OCI-LY1 (cell line): ENCODE results near the gene NFYC.

Experiments used
- H2AFZ ChIP-seq: fragments of 200-600 bp; sonication (generic), shearing (Covaris generic); 2 replicates; pipeline ENCODE4 v1.6.0; 2014; ENCODE audit warnings: antibody characterized with exemption, mild to moderate bottlenecking, low read length
- H3F3A ChIP-seq: fragments of 200-600 bp; sonication (generic), shearing (Covaris generic); 2 replicates; pipeline ENCODE4 v1.6.0; 2014; ENCODE audit warnings: mild to moderate bottlenecking, antibody characterized with exemption, low read length, moderate library complexity; ENCODE audit not compliant: insufficient read depth
- H3K27ac ChIP-seq: fragments of 200-600 bp; sonication (generic); 2 replicates; pipeline ENCODE4 v1.5.1; 2014; ENCODE audit warnings: low read length, mixed run types, mild to moderate bottlenecking, low read depth; ENCODE audit not compliant: poor library complexity, severe bottlenecking
- H3K27me3 ChIP-seq: fragments of 200-600 bp; sonication (generic); 2 replicates; pipeline ENCODE4 v1.6.0; 2014; ENCODE audit warnings: antibody characterized with exemption, mild to moderate bottlenecking, low read length, moderate library complexity; ENCODE audit not compliant: insufficient read depth
- H3K36me3 ChIP-seq: fragments of 200-600 bp; sonication (generic); 2 replicates; pipeline ENCODE4 v1.6.1; 2014; ENCODE audit warnings: mild to moderate bottlenecking, antibody characterized with exemption, low read length, moderate library complexity, mixed read lengths; ENCODE audit not compliant: insufficient read depth
- H3K4me1 ChIP-seq: fragments of 200-600 bp; sonication (generic); 2 replicates; pipeline ENCODE4 v1.5.1; 2014; ENCODE audit warnings: mild to moderate bottlenecking, low read length, moderate library complexity; ENCODE audit not compliant: insufficient read depth, severe bottlenecking
- H3K4me2 ChIP-seq: fragments of 200-600 bp; sonication (generic), shearing (Covaris generic); 2 replicates; pipeline ENCODE4 v1.6.1; 2014; ENCODE audit warnings: low read length
- H3K4me3 ChIP-seq: fragments of 200-600 bp; sonication (generic); 2 replicates; pipeline ENCODE4 v1.5.1; 2014; ENCODE audit warnings: low read length, low read depth, mild to moderate bottlenecking, mixed read lengths; ENCODE audit not compliant: poor library complexity, severe bottlenecking
- H3K79me2 ChIP-seq: fragments of 200-600 bp; shearing (Covaris generic); 2 replicates; pipeline ENCODE4 v1.6.1; 2016; ENCODE audit warnings: mixed run types, low read length, mixed read lengths; ENCODE audit not compliant: insufficient read depth
- H3K9ac ChIP-seq: fragments of 200-600 bp; sonication (generic), shearing (Covaris generic); 2 replicates; pipeline ENCODE4 v1.6.1; 2014; ENCODE audit warnings: mild to moderate bottlenecking, low read length, mixed read lengths
- H3K9me2 ChIP-seq: fragments of 200-600 bp; sonication (generic), shearing (Covaris generic); 2 replicates; pipeline ENCODE4 v1.6.1; 2014; ENCODE audit warnings: low read depth, mild to moderate bottlenecking, low read length, mixed read lengths
- H3K9me3 ChIP-seq: fragments of 200-600 bp; shearing (Covaris generic); 2 replicates; pipeline ENCODE4 v1.6.1; 2014; ENCODE audit warnings: low read length, mixed read lengths
- H4K20me1 ChIP-seq: fragments of 200-600 bp; sonication (generic), shearing (Covaris generic); 2 replicates; pipeline ENCODE4 v1.6.0; 2016; ENCODE audit warnings: mild to moderate bottlenecking, low read length; ENCODE audit not compliant: insufficient read depth
- CTCF ChIP-seq: fragments of 200-600 bp; sonication (generic), shearing (Covaris generic); IDR thresholded peaks from 2 replicates; pipeline ENCODE4 v1.5.1; 2017; ENCODE audit warnings: mild to moderate bottlenecking, antibody characterized with exemption, low read length, moderate library complexity, mixed read lengths
- EZH2 ChIP-seq: fragments of 200-600 bp; sonication (generic), shearing (Covaris generic); IDR thresholded peaks from 2 replicates; pipeline ENCODE4 v1.8.0; 2017; ENCODE audit warnings: borderline replicate concordance, mixed run types, mild to moderate bottlenecking, antibody characterized with exemption, low read length, moderate library complexity, mixed read lengths

The NFYC gene

GRCh38 chr1:40766560-40766959 lies 75.1 kb downstream of the NFYC start:
- Histone ChIP-seq H3K4me1 (no peaks in the 10 kb centered on the region), H3K36me3 (peaks cover 97% of the 10 kb centered on the region), H3F3A (no peaks in the 10 kb centered on the region), H3K9ac (no peak overlapping the region), H4K20me1 (no peaks in the 10 kb centered on the region), H3K9me2 (no peaks in the 10 kb centered on the region), H3K27ac (no peak overlapping the region), H3K27me3 (no peaks in the 10 kb centered on the region), H3K4me2 (no peak overlapping the region), H3K9me3 (no peaks in the 10 kb centered on the region), H2AFZ (no peak overlapping the region), H3K79me2 (no peaks in the 10 kb centered on the region), H3K4me3 (no peak overlapping the region)
- TF ChIP-seq CTCF (no peak), EZH2 (no peak)

- peaks cover 83% of the 10 kb centered on the region for H3K36me3 ChIP-seq
- H4K20me1 ChIP-seq = no peaks in the 10 kb centered on the region
- H3K79me2 ChIP-seq = no peaks in the 10 kb centered on the region
- no peak overlapping the region for H2AFZ ChIP-seq
- no peaks in the 10 kb centered on the region for H3K9me3 ChIP-seq
- no peak overlapping the region for H3K4me2 ChIP-seq
- H3F3A ChIP-seq = no peaks in the 10 kb centered on the region
- H3K27ac ChIP-seq = no peak overlapping the region
- H3K9ac ChIP-seq = no peak overlapping the region
- no peak overlapping the region for H3K4me3 ChIP-seq
- H3K4me1 ChIP-seq = no peaks in the 10 kb centered on the region
- TF ChIP-seq EZH2 (no peak), CTCF (no peak)
- no peaks in the 10 kb centered on the region for H3K27me3 ChIP-seq
- no peaks in the 10 kb centered on the region for H3K9me2 ChIP-seq
Measured at GRCh38 chr1:40768146-40768990, 76.9 kb downstream of the NFYC start.

- no peak overlapping the region for H3K27ac ChIP-seq
- no peaks in the 10 kb centered on the region for H3F3A ChIP-seq
- no peak overlapping the region for H2AFZ ChIP-seq
- H3K9me2 ChIP-seq = no peaks in the 10 kb centered on the region
- no peaks in the 10 kb centered on the region for H3K79me2 ChIP-seq
- no peak overlapping the region for H3K9ac ChIP-seq
- H3K4me2 ChIP-seq = no peak overlapping the region
- no peaks in the 10 kb centered on the region for H3K4me1 ChIP-seq
- H3K36me3 ChIP-seq = peaks cover 72% of the 10 kb centered on the region
- no peaks in the 10 kb centered on the region for H3K9me3 ChIP-seq
- H3K27me3 ChIP-seq = no peaks in the 10 kb centered on the region
- no peak overlapping the region for H3K4me3 ChIP-seq
- H4K20me1 ChIP-seq = no peaks in the 10 kb centered on the region
- peak; percentile 35; the same call in 1 of the 2 replicates for TF ChIP-seq CTCF
- no peak for TF ChIP-seq EZH2
Measured at GRCh38 chr1:40769815-40770214, 78.3 kb downstream of the NFYC start.
